Upper lobe of left lung (tissue), 6 donors: ENCODE measurements around the gene UBE2I. TPM values are rescaled to one million over a fixed set of nuclear protein-coding genes. Genes with fewer than 3 reads are reported as not detected.

ENCODE experiments used
- ATAC-seq, 2 donors: fragments of 200-7000 bp; cut with Tn5 transposase; one replicate each; pipeline ENCODE4 v1.9.1; 2022; ENCODE audit warnings: mild to moderate bottlenecking in 2 of 2, moderate library complexity in 2 of 2; ENCODE audit not compliant: low FRiP score in 2 of 2
- DNase-seq, 2 donors: peaks; one replicate each; pipeline ENCODE4 v3.0.0-alpha.2; 2019 to 2020
- H3K27ac ChIP-seq, 4 donors: fragments of 200-600 bp; sonication (generic); one replicate each; pipeline ENCODE4 v1.5.1; 2016 to 2019
- H3K27me3 ChIP-seq, 4 donors: fragments of 200-600 bp; sonication (generic); one replicate each; pipeline ENCODE4 v1.5.1; 2017 to 2019
- H3K36me3 ChIP-seq, 4 donors: fragments of 200-600 bp; sonication (generic); one replicate each; pipeline ENCODE4 v1.5.1; 2016 to 2019
- H3K4me1 ChIP-seq, 4 donors: fragments of 200-600 bp; sonication (generic); one replicate each; pipeline ENCODE4 v1.5.1; 2018 to 2019
- H3K4me3 ChIP-seq, 4 donors: fragments of 200-600 bp; sonication (generic); one replicate each; pipeline ENCODE4 v1.5.1; 2017 to 2019; ENCODE audit warnings: mild to moderate bottlenecking in 2 of 4, moderate library complexity in 1 of 4
- H3K9me3 ChIP-seq, 4 donors: fragments of 200-600 bp; sonication (generic); one replicate each; pipeline ENCODE4 v1.5.1; 2018 to 2019
- CTCF ChIP-seq, 6 experiments: fragments of 450-650 bp in 4 of 6; fragments of 200-600 bp in 2 of 6; sonication (generic) in 2 of 6; IDR thresholded peaks; one replicate each; pipeline ENCODE4 v1.5.1; 2016 to 2019; ENCODE audit warnings: antibody characterized with exemption in 6 of 6
- EP300 ChIP-seq, 4 donors: sonication (generic); formaldehyde crosslinking; IDR thresholded peaks; one replicate each; pipeline ENCODE4 v1.5.1; 2017; ENCODE audit warnings: antibody characterized with exemption in 4 of 4, control low read depth in 2 of 4
- POLR2A ChIP-seq, 4 donors: fragments of 450-650 bp; IDR thresholded peaks; one replicate each; pipeline ENCODE4 v1.5.1; 2016 to 2017; ENCODE audit warnings: antibody characterized with exemption in 4 of 4, mild to moderate bottlenecking in 2 of 4
- POLR2AphosphoS5 ChIP-seq, 2 donors: sonication (generic); formaldehyde crosslinking; IDR thresholded peaks; one replicate each; pipeline ENCODE4 v1.5.1; 2017; ENCODE audit warnings: antibody characterized with exemption in 2 of 2
- WGBS, 2 donors: methylation state at CpG; one replicate each; pipeline ENCODE4 v1.1.5; 2017 to 2018; 5-methylcytosine and 5-hydroxymethylcytosine counted together
- total RNA-seq, 6 donors: library from RNA; depleted of rRNA in 4 of 6; stranded (reverse); fragments of >200 nt in 4 of 6; gene quantifications; one replicate each; pipeline versions ENCODE4 v1.1.0 to v1.2.1, GENCODE V29; 2016 to 2021
- donor health status: DM: no; HTN: no; CAD: no; lungs with moderate emphysema.
- donor health status: DM: no; HTN: yes; CAD: no; lungs with severe emphysema.

The UBE2I gene
- total RNA-seq, 6 donors from 2014 or later, result 51.4 to 113 (median 92.0) TPM

GRCh38 chr16:1323296-1324239, 14.1 kb downstream of the UBE2I start:
- no peaks in the 10 kb centered on the region for H3K27me3 ChIP-seq
- peak in 1 of 2 donors; percentile 74 for DNase-seq
- H3K4me3 ChIP-seq, result no peak overlapping the region
- no peak overlapping the region for H3K27ac ChIP-seq
- peaks cover 0 to 6% (median 0%) of the 10 kb centered on the region in 4 donors for H3K4me1 ChIP-seq
- H3K9me3 ChIP-seq, result no peaks in the 10 kb centered on the region
- ATAC-seq, result no peak
- WGBS, 2 donors, result 82 to 86% methylated on average over 22 to 35 of the region's 35 CpGs
- TF ChIP-seq POLR2A (IDR thresholded peaks at IDR 0.05), result no peak
- no peak for TF ChIP-seq EP300 (IDR thresholded peaks at IDR 0.05)
- TF ChIP-seq CTCF (IDR thresholded peaks at IDR 0.05), result no peak
- no peak for TF ChIP-seq POLR2AphosphoS5 (IDR thresholded peaks at IDR 0.05)
- H3K36me3 ChIP-seq, result peaks cover 20 to 80% (median 68%) of the 10 kb centered on the region in 4 donors

GRCh38 chr16:1324286-1324826, 14.9 kb downstream of the UBE2I start:
- ATAC-seq, result no peak
- Histone ChIP-seq H3K27me3 (no peaks in the 10 kb centered on the region), H3K4me3 (no peak overlapping the region), H3K36me3 (peaks cover 14 to 72% (median 60%) of the 10 kb centered on the region in 4 donors), H3K4me1 (peaks cover 0 to 6% (median 0%) of the 10 kb centered on the region in 4 donors), H3K9me3 (no peaks in the 10 kb centered on the region), H3K27ac (no peak overlapping the region)
- peak in 1 of 2 donors; percentile 64 for DNase-seq
- TF ChIP-seq POLR2AphosphoS5 (IDR thresholded peaks at IDR 0.05) (no peak), EP300 (IDR thresholded peaks at IDR 0.05) (no peak), POLR2A (IDR thresholded peaks at IDR 0.05) (no peak), CTCF (IDR thresholded peaks at IDR 0.05) (no peak)
- 83 to 86% methylated on average over 20 to 22 of the region's 22 CpGs for WGBS, 2 donors

- Histone ChIP-seq H3K9me3 (peaks cover 0 to under 1% (median under 1%) of the 10 kb centered on the region in 4 donors), H3K27me3 (no peaks in the 10 kb centered on the region), H3K4me1 (peaks cover 0 to 6% (median 0%) of the 10 kb centered on the region in 4 donors), H3K4me3 (no peak overlapping the region), H3K36me3 (peaks cover 12 to 63% (median 51%) of the 10 kb centered on the region in 4 donors), H3K27ac (no peak overlapping the region)
- 92 to 93% methylated on average over 9 to 14 of the region's 15 CpGs for WGBS, 2 donors
- ATAC-seq (no peak), DNase-seq (no peak)
- TF ChIP-seq CTCF (IDR thresholded peaks at IDR 0.05), result no peak
- no peak for TF ChIP-seq EP300 (IDR thresholded peaks at IDR 0.05)
These were observed 15.8 kb downstream of the UBE2I start for GRCh38 chr16:1325261-1325660.

- H3K9me3 ChIP-seq, result peaks cover 0 to 6% (median 4%) of the 10 kb centered on the region in 4 donors
- DNase-seq (peak in 1 of 2 donors; percentile 65), ATAC-seq (peak in 1 of 2 donors; percentile 14)
- H3K4me3 ChIP-seq, result no peak overlapping the region
- peaks cover 0 to 6% (median under 1%) of the 10 kb centered on the region in 4 donors for H3K4me1 ChIP-seq
- WGBS, 2 donors, result 73 to 80% methylated on average over 3 to 15 of the region's 20 CpGs
- H3K27ac ChIP-seq, result no peak overlapping the region
- peaks cover 9 to 58% (median 46%) of the 10 kb centered on the region in 4 donors for H3K36me3 ChIP-seq
- H3K27me3 ChIP-seq, result no peaks in the 10 kb centered on the region
- TF ChIP-seq CTCF (IDR thresholded peaks at IDR 0.05) (no peak), POLR2AphosphoS5 (IDR thresholded peaks at IDR 0.05) (no peak), EP300 (IDR thresholded peaks at IDR 0.05) (no peak), POLR2A (IDR thresholded peaks at IDR 0.05) (no peak)
These were observed 16.4 kb downstream of the UBE2I start for GRCh38 chr16:1325673-1326371.
